Activated CD8-positive, alpha-beta T cell treated with anti-CD3 and anti-CD28 coated beads for 36 hours (primary cell): ENCODE results near the gene ZNF609. TPM values are rescaled to one million over a fixed set of nuclear protein-coding genes. Genes with fewer than 3 reads are reported as not detected.
"Not testable (repeated sequence)": the region's sequence is repeated elsewhere in the genome, so short reads cannot be mapped to it uniquely, and the experiment has no call there.

Experiments
- ATAC-seq: fragments of 200-7000 bp; cut with Tn5 transposase; one replicate; pipeline ENCODE4 v1.10.0; 2021; ENCODE audit warnings: mild to moderate bottlenecking, moderate library complexity
- CTCF ChIA-PET: fragments of 350-600 bp; sonication (Branson Sonifier 250); formaldehyde crosslinking; loops from one replicate; lab custom pipeline; 2021; ENCODE audit warnings: antibody characterized with exemption; lab: Charles Lee
- POLR2A ChIA-PET: fragments of 350-600 bp; sonication (Branson Sonifier 250); formaldehyde crosslinking; loops from one replicate; lab custom pipeline; 2021; ENCODE audit warnings: antibody characterized with exemption; lab: Charles Lee
- DNase-seq: peaks from one replicate; pipeline ENCODE4 v3.0.0-alpha.2; 2020
- H3K27ac Mint-ChIP-seq: one replicate; pipeline ENCODE4 v1.8.0; 2021; ENCODE audit warnings: mild to moderate bottlenecking, mixed read lengths
- H3K27me3 Mint-ChIP-seq: one replicate; pipeline ENCODE4 v1.8.0; 2021; ENCODE audit warnings: mixed read lengths
- H3K36me3 Mint-ChIP-seq: one replicate; pipeline ENCODE4 v1.8.0; 2021; ENCODE audit warnings: low read depth, mixed read lengths
- H3K4me1 Mint-ChIP-seq: one replicate; pipeline ENCODE4 v1.8.0; 2021; ENCODE audit warnings: low read depth, mixed read lengths
- H3K4me3 Mint-ChIP-seq: one replicate; pipeline ENCODE4 v1.8.0; 2021; ENCODE audit warnings: mild to moderate bottlenecking, moderate library complexity, mixed read lengths
- H3K9me3 Mint-ChIP-seq: one replicate; pipeline ENCODE4 v1.8.0; 2021; ENCODE audit warnings: mixed read lengths
- intact Hi-C: fragments of 100-400 bp; cut with micrococcal nuclease; formaldehyde crosslinking; loops from one replicate; pipeline ENCODE4 v1.10.0; 2022
- total RNA-seq, 2 experiments: library from RNA; stranded (reverse); gene quantifications; one replicate each; pipeline ENCODE4 v1.2.3, GENCODE V29; 2021
- TF ChIP-seq, protein P1 (sequence below): fragments of 200-600 bp; IDR thresholded peaks from one replicate; pipeline ENCODE4 v1.8.0; 2022; ENCODE audit warnings: antibody characterized with exemption, mild to moderate bottlenecking

The ZNF609 gene
- total RNA-seq, 2 experiments from 2014 or later: 37.2 to 39.6 TPM

GRCh38 chr15:64637412-64637811 lies 177.0 kb downstream of the ZNF609 start:
- no peaks in the 10 kb centered on the region for H3K27me3 Mint-ChIP-seq
- CTCF ChIA-PET: no interaction called here
- ATAC-seq (no peak), DNase-seq (no peak)
- H3K27ac Mint-ChIP-seq: peak overlapping the region; percentile 48
- intact Hi-C loops: loop anchor here (10.0 kb wide), 1 partner anchor 193 kb away; no protein-coding TSS in a partner anchor
- no peak overlapping the region for H3K4me3 Mint-ChIP-seq
- peaks cover 7% of the 10 kb centered on the region for H3K9me3 Mint-ChIP-seq
- H3K4me1 Mint-ChIP-seq: peaks cover 67% of the 10 kb centered on the region
- POLR2A ChIA-PET: no interaction called here
- peaks cover 31% of the 10 kb centered on the region for H3K36me3 Mint-ChIP-seq
- TF ChIP-seq, protein P1, sequence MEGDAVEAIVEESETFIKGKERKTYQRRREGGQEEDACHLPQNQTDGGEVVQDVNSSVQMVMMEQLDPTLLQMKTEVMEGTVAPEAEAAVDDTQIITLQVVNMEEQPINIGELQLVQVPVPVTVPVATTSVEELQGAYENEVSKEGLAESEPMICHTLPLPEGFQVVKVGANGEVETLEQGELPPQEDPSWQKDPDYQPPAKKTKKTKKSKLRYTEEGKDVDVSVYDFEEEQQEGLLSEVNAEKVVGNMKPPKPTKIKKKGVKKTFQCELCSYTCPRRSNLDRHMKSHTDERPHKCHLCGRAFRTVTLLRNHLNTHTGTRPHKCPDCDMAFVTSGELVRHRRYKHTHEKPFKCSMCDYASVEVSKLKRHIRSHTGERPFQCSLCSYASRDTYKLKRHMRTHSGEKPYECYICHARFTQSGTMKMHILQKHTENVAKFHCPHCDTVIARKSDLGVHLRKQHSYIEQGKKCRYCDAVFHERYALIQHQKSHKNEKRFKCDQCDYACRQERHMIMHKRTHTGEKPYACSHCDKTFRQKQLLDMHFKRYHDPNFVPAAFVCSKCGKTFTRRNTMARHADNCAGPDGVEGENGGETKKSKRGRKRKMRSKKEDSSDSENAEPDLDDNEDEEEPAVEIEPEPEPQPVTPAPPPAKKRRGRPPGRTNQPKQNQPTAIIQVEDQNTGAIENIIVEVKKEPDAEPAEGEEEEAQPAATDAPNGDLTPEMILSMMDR: no peak

DNA sequence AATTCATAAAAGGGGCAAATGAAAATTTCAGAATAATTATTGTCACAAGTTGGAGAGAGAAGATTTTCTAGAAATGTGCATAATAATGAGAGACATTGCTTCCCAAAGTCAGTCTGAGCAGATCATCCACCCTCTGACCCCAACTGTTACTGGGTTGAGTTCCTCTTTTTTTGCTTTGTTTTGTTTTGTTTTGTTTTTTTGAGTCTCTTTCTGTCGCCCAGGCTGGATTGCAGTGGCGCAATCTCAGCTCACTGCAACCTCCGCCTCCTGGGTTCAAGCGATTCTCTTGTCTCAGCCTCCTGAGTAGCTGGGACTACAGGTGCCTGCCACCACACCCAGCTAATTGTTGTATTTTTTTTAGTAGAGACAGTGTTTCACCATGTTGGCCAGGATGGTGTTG lies 179.4 kb downstream of the ZNF609 start:
- ATAC-seq, POLR2A ChIA-PET, DNase-seq, H3K9me3 Mint-ChIP-seq, H3K27me3 Mint-ChIP-seq, H3K4me3 Mint-ChIP-seq: not testable (repeated sequence)
- intact Hi-C loops: loop anchor here (10.0 kb wide), 1 partner anchor 195 kb away; no protein-coding TSS in a partner anchor
- Mint-ChIP-seq H3K4me1 (peaks cover 59% of the 10 kb centered on the region), H3K27ac (peak overlapping the region; percentile 3), H3K36me3 (peaks cover 36% of the 10 kb centered on the region)
- CTCF ChIA-PET: interaction anchor here (1.5 kb wide), 1 partner anchor 11 kb away, joined by 5 read pairs; no protein-coding TSS in a partner anchor

DNA sequence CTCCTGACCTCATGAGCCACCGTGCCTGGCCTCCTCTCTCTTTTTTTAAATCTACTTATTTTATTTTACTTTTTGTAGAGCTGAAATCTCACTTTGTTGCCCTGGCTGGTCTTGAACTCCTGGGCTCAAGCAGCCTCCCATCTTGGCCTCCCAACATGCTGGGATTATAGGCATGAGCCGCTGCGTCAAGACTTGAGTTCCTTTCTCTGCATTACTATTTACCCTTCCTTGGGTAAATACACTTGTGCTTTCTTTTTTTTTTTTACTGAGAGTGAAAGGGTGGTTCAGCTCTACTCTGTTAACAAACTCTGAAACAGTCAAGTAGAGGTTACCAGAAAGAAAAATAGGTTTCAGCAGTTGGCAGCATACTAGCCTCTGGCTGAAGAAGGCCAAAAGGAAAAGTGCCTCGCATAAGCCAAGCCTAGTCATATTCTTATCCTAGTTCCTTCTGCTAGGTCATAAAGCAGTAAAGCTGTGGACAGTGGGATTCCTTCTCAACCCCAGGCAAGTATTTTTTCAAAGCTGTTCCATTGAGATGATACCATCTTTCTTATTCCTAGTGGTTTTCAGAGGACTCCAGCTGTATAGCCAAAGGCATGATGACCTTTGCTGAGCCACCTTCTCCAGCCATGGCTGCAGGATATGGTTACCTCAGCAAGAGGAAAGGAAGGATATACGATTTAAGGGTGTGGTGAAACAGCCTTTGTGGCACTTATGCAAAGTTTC lies 179.9 kb downstream of the ZNF609 start:
- H3K4me1 Mint-ChIP-seq: peaks cover 55% of the 10 kb centered on the region
- peaks cover 36% of the 10 kb centered on the region for H3K36me3 Mint-ChIP-seq
- H3K4me3 Mint-ChIP-seq: no peak overlapping the region
- POLR2A ChIA-PET: no interaction called here
- DNase-seq (no peak), ATAC-seq (no peak)
- TF ChIP-seq, protein P1: no peak
- no peak overlapping the region for H3K27ac Mint-ChIP-seq
- CTCF ChIA-PET: interaction anchor here (1.5 kb wide), 1 partner anchor 12 kb away, joined by 5 read pairs; no protein-coding TSS in a partner anchor
- peaks cover 7% of the 10 kb centered on the region for H3K9me3 Mint-ChIP-seq
- no peaks in the 10 kb centered on the region for H3K27me3 Mint-ChIP-seq
- intact Hi-C loops: no loop called here

GRCh38 chr15:64642875-64643274 lies 182.5 kb downstream of the ZNF609 start:
- Mint-ChIP-seq H3K4me3 (no peak overlapping the region), H3K9me3 (peaks cover 2% of the 10 kb centered on the region), H3K36me3 (peaks cover 25% of the 10 kb centered on the region), H3K27ac (no peak overlapping the region), H3K4me1 (peaks cover 34% of the 10 kb centered on the region), H3K27me3 (no peaks in the 10 kb centered on the region)
- intact Hi-C loops: no loop called here
- DNase-seq: no peak
- no peak for ATAC-seq
- ChIA-PET POLR2A (interaction anchor here (0.6 to 1.4 kb wide), 2 partner anchors 10 to 670 kb away, joined by 3 read pairs; no protein-coding TSS in a partner anchor), CTCF (interaction anchor here (2.4 kb wide), 1 partner anchor 11 kb away, joined by 15 read pairs; no protein-coding TSS in a partner anchor)
- TF ChIP-seq, protein P1: no peak

GRCh38 chr15:64643685-64644084 lies 183.3 kb downstream of the ZNF609 start:
- no peaks in the 10 kb centered on the region for H3K27me3 Mint-ChIP-seq
- TF ChIP-seq, protein P1: no peak
- no peak for DNase-seq
- no peak for ATAC-seq
- POLR2A ChIA-PET: interaction anchor here (1.2 to 3.0 kb wide), 4 partner anchors 9 to 256 kb away, joined by 3 to 16 read pairs (median 3); partner anchors contain the start of gene TRIP4
- intact Hi-C loops: no loop called here
- H3K9me3 Mint-ChIP-seq: peaks cover 2% of the 10 kb centered on the region
- H3K4me3 Mint-ChIP-seq: no peak overlapping the region
- CTCF ChIA-PET: interaction anchor here (0.6 to 2.4 kb wide), 3 partner anchors 9 to 212 kb away, joined by 3 to 15 read pairs (median 12); no protein-coding TSS in a partner anchor
- H3K36me3 Mint-ChIP-seq: peaks cover 19% of the 10 kb centered on the region
- H3K27ac Mint-ChIP-seq: no peak overlapping the region
- H3K4me1 Mint-ChIP-seq: peaks cover 34% of the 10 kb centered on the region

GRCh38 chr15:64644811-64645210 lies 184.4 kb downstream of the ZNF609 start:
- H3K36me3 Mint-ChIP-seq: peaks cover 15% of the 10 kb centered on the region
- peaks cover 34% of the 10 kb centered on the region for H3K4me1 Mint-ChIP-seq
- intact Hi-C loops, DNase-seq, ATAC-seq, H3K27me3 Mint-ChIP-seq, H3K4me3 Mint-ChIP-seq, H3K27ac Mint-ChIP-seq, H3K9me3 Mint-ChIP-seq: not testable (repeated sequence)
- ChIA-PET POLR2A (interaction anchor here (1.2 to 3.0 kb wide), 3 partner anchors 10 to 257 kb away, joined by 3 to 16 read pairs (median 3); partner anchors contain the start of gene TRIP4), CTCF (interaction anchor here (1.9 to 2.4 kb wide), 2 partner anchors 9 to 10 kb away, joined by 12 to 15 read pairs; no protein-coding TSS in a partner anchor)
